ENCODE results near the gene TUBE1. TPM values are rescaled to one million over a fixed set of nuclear protein-coding genes. Genes with fewer than 3 reads are reported as not detected.

The TUBE1 gene
- total RNA-seq, result 13.6 and 13.7 TPM in 2 replicates

DNA sequence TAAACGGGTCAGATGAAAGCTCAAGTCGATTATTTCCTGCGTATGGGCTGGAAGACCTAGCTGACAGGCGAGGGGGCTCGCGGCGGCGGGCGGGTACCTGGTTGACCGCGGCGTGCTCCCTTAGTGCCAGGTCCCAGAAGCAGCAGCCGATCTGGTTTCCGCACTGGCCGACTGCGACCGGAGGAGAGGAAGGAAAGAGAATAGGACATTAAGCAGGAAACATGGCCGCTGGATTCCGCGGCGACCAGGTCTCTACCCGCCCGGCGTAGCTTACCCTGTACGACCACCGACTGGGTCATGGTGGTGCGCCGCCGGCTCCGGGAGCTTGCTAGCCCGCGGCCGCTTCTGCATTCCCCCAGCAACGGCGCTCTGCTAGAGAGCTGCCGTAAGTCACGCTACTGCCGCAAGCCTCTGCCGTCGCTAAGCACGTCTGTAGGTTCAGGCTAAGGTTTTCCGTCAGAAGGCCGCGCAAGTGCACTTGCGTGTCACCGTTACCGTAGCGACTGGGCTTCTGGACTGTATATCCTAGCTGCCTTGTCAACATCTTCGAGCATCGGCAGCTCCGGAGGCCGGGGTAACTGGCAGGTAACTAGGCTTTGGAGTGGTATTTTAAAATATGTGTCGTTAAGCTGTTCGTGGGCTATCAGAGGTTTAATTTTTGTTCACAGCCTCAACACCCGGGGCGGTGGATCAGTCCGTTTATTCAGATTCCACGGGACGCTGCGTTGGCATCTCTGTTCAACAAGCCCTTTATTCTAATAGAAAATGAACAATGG, at the start of gene TUBE1, which contains the start of gene FAM229B:
TSS of gene TUBE1 (minus strand) at position 347 of the 776 bp plus-strand sequence. CDS start at position 299, 48 bp downstream.
TSS of gene FAM229B (plus strand) at position 456 of the 776 bp plus-strand sequence. CDS start 11,693 bp downstream, outside the sequence.

GRCh38 chr6:112054001-112054400, 33.3 kb downstream of the TUBE1 start, which contains the start of gene CCN6:
Gene CCN6 (plus strand): TSS chr6:112054104. CDS start chr6:112054358, 254 bp downstream.

Other genes starting within 250 kb of the TUBE1 start
- 52.5 and 82.1 TPM in 2 replicates for gene FYN, start 214.0 kb downstream of the TUBE1 start, total RNA-seq
- gene CCN6, start 33.4 kb downstream of the TUBE1 start, total RNA-seq, result not detected in 2 replicates
- gene FAM229B, start 109 bp upstream of the TUBE1 start, total RNA-seq, result 24.0 and 33.6 TPM in 2 replicates
- gene LAMA4, start 167.1 kb upstream of the TUBE1 start, total RNA-seq, result 569 and 653 TPM in 2 replicates

All from bronchial smooth muscle cell (primary cell).